Measurements from ENCODE around the gene AUTS2.
"Not testable (repeated sequence)": the region's sequence is repeated elsewhere in the genome, so short reads cannot be mapped to it uniquely, and the experiment has no call there.

AUTS2 gene

DNA sequence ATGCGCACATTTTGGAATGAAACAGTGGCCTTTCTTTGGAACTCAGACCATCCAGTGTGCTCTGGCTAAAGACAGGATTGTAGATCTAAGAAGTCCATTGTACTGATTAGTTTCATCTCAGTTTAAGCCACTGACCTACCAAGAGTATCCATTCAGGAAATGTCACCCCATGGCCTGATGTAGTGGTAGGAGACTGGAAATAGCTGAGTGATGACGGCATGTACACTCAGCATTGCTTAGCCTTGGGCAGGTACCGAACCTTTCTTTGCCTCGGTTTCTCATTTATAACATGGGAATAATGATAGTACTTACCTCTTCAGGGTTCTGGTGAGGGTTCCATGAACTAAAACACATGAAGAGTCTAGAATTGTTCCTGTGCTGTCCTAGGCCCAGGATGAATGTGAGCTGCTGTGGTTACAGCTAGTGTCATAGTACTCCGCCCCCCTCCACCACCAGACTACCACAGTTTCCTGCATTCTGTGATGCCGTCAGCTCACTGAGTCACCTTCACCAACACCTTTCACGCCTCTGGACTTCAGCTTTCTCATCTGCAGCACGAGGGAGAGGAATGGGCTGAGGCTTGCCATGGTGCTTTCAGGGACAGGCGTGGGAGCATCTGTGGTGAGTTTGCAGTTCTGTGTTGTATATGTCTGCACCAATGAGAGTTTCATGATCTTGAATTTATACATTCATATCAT, 1049.7 kb downstream of the AUTS2 start:
- DNase-seq (ENCODE audit: low read depth, low spot score) = no peak

DNA sequence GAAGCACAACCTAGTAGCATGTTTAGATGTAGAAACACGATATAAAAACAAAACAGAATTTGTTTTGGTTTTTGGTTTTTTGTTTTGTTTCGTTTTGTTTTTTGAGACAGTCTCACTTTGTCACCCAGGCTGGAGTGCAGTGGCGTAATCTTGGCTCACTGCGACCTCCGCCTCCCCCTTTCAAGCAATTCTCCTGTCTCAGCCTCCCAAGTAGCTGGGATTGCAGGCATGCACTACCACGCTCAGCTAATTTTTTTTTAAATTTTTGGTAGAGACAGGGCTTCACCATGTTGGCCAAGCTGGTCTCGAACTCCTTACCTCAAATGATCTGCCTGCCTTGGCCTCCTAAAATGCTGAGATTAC, 1050.2 kb downstream of the AUTS2 start:
- not testable (repeated sequence) for DNase-seq (ENCODE audit: low read depth, low spot score)

DNA sequence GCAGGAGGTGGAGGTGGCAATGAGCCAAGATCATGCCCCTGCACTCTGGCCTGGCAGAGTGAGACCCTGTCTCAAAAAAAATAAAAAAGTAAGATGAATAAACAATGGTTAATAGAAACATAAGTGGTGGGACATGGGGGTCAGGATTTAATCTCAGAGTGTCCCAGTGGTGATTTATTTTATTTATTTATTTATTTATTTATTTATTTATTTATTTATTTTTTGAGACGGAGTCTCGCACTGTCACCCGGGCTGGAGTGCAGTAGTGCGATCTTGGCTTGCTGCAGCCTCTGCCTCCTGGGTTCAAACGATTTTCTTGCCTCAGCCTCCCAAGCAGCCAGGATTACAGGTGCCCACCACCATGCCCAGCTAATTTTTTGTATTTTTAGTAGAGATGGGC, 1051.0 kb downstream of the AUTS2 start:
- no peak for DNase-seq (ENCODE audit: low read depth, low spot score)

DNA sequence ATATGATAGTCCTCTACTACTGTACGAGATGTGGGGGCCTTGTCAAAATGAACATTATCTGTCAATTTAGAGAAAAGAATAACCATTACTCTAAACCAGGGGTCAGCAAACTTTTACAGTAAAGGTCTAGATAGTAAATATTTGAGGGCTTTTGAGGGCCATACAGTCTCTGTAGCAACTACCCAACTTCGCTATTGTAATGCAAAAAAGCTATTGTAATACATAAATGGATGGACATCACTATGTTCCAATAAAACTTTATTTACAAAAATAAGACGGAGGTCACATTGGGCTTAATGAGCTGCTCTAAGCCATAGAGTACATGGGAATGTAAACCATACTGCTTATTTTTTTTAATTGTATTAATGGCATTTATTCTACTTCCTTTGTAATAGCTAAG, 1055.9 kb downstream of the AUTS2 start:
- DNase-seq (ENCODE audit: low read depth, low spot score) = no peak

DNA sequence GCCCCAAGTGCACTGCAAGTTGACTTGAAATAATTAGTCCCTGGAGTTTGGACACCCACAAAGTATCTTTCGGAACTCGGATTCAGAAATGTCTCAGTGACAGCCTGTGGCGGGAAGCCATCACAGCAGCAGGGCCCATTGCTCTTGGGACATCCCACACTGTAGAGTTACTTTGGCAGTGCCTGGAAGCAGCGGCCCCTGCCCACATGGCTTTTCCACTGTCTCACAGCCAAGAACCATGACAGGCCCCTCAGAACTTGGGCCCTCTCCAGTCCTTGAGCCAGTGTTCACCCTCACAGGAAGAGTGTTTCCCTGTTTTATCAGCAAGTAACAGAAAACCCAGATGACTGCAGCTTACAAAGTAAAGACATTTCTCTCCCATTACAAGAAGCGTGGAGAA, 1056.7 kb downstream of the AUTS2 start:
- no peak for DNase-seq (ENCODE audit: low read depth, low spot score)

DNA sequence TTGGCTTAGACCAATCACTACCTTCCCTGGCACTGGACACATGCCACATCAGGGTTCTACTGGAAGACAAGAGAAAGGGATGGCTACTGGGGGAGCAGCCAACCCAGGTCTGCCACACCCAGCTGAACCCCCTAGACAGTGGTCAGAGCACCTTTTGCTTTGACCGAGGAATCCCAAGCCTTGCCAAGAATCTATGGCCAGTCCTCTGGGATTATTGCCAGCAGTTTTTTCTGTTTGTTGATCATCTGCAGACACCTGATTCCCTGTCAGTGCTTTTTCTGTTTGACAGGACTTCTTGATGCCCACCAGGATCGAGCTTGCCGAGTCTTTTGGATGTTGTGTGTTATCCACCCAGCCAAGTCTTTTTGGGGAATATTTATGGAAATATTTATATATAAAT, 1057.4 kb downstream of the AUTS2 start:
- no peak for DNase-seq (ENCODE audit: low read depth, low spot score)

DNA sequence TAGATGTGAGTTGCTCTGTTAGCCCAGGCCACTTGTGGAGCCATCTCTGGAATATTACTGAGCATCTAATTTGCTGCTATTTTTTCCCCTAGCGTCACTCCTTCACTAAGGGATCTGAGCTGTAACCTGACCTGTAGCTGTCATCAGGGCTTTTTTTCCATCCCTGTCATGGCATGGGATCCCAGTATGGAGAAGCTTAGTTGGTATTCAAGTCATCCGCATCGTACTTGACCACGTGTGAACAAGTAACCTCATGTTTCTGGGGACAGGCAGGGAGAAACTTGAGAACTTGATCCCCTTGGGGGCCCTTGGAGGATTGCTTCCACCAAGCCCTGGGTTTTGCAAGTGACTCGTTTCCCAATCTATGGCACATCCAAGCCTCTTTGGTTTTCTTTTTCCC, 1059.3 kb downstream of the AUTS2 start:
- no peak for DNase-seq (ENCODE audit: low read depth, low spot score)

DNA sequence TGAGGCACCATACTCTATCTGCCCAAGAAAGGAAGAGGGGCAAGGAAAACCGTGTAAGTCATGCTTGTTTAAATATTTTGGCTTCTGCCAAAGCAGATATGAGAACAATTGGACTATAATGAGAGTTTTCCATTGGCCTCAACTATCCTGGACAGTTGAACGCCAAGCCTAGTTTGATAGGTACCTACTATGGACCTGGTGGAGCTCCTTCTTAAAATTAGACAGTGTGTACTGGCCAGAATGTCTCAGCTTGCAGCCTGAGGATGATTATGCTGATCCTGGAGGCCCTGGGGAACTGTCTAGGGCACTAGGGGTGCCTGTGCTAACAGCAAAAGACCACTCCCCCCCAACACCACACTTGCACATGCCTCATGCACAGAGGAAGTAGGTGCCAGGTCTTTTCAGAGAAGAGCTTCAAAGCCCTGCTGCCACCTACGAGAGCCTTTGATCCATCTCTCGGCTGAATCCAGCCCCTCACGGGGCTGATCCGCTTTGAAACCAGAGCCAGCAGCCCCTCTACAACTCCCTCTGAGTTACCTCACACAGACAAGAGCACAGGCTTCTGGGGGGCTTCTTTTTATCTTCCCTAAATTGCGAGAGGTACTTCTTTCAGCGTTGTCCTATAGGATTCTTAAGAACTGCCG, 1059.8 kb downstream of the AUTS2 start:
- DNase-seq (ENCODE audit: low read depth, low spot score) = no peak

DNA sequence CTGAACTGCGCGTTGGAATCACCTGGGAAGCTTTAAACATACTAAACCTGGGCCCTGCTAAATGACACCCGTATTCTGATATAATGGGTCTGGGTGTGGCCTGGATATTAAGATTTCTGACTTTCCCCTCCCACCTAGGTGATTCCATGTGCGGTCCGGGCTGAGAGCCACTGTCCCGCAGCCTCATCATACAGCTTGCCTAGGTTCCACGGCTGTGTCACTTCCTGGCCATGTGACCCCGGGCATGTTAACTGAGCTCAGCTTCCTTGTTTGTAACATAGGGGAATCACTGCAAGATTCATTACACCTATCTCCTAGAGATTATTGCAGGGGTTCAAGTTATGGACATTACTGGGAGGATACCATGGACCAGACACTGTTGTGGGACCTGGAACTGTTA, 1061.0 kb downstream of the AUTS2 start:
- DNase-seq (ENCODE audit: low read depth, low spot score) = no peak

DNA sequence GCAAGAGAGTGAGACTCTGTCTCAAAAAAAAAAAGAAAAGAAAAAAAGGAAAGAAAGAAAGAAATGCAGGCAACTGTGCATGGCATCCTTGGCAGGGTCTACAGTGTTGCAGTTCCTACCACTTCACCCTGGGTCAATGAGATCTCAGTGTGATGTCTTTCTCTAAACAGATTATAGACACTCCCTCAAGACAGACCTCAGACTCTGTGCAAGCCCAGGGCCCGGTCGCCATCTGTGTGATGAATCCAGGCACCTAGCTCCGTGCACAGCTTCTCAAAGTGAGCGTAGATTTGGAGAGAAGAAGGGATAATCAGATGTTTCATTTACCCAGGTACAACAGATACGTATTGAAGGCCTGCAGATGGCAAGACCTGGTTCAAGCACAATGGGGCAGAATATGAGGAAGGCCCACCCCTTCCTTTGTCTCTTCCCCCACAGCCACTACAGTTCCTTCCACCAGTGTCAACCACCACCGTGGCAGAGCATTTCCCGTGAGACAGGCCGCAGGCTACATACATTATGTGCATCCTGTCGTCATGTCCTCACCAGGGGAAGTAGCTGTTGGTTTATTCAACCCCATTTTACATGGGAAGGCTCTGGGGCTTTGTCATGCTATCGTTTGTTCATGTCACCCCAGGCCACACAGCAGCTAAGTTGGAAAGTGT, 1062.0 kb downstream of the AUTS2 start:
- no peak for DNase-seq (ENCODE audit: low read depth, low spot score)

DNA sequence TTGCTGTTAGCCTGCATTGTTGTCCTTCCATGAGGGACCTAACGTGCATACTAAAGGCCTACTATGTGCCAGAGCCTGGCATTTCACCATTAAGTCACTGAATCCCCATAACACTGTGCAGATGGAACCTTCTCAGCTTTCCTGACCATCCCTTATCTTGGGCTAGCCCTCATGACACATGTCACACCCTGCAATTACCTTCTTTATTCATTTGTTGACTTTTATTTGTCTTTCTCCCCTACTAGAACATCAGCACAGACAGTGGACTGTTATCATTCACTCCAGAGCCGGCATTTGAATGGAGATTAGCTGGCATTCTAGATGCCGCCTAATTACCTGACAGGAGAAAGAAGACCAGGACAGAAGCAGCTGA, 1062.5 kb downstream of the AUTS2 start:
- no peak for DNase-seq (ENCODE audit: low read depth, low spot score)

DNA sequence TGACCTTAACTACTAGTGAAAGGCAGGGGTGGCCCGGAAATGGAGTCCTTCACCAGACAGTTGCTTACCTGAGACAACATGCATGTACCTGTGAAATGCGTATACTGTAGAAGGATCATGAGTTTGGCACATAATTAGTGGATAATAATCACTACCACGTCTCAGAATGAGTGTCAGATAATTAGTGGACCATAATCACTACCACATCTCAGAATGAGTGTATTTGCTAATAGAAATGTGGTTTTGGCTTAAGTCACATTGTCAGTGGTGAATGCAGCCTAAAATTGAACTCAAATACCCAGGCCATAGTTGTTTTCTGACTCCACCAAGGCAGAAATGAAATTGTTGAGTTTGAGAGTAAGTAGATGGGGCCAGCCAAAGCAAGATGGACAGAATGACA, 1065.4 kb downstream of the AUTS2 start:
- no peak for DNase-seq (ENCODE audit: low read depth, low spot score)

DNA sequence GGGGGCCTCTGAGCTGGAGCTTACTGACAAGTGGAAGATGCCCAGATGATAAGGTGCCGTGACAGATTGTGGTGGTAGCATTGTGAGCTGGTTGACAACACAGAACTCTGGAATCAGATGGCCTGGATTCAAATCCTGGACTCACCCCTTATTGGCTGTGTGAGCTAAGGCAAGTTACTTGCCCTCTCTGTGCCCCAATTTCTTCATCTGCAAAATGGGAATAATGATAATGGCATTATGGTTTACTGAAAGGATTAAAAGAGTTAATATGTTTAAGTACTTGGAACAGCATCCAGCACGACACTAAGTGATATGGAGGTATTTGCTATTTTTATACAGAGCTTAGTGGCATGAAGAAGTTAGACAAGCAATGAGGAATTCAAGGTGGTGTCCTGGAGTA, 1067.7 kb downstream of the AUTS2 start:
- no peak for DNase-seq (ENCODE audit: low read depth, low spot score)

DNA sequence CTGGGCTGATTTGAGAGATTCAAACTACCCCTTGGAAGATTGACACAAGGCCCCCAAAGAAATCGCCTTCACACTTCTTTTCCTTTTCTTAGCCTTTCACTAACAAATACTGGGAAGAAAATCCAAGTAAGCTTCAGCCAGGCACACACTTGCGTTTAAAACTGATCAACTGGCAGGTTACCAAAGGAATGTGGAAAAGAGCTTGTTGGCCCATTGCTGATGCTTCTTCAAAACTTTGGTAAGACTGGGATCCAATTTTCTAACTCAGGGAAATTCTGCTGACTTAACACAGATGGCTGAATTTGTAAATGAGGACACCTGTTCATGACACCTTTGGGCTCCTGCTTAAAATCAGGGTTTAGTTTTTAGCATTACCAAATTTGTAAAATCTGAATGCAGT, 1069.1 kb downstream of the AUTS2 start:
- no peak for DNase-seq (ENCODE audit: low read depth, low spot score)

DNA sequence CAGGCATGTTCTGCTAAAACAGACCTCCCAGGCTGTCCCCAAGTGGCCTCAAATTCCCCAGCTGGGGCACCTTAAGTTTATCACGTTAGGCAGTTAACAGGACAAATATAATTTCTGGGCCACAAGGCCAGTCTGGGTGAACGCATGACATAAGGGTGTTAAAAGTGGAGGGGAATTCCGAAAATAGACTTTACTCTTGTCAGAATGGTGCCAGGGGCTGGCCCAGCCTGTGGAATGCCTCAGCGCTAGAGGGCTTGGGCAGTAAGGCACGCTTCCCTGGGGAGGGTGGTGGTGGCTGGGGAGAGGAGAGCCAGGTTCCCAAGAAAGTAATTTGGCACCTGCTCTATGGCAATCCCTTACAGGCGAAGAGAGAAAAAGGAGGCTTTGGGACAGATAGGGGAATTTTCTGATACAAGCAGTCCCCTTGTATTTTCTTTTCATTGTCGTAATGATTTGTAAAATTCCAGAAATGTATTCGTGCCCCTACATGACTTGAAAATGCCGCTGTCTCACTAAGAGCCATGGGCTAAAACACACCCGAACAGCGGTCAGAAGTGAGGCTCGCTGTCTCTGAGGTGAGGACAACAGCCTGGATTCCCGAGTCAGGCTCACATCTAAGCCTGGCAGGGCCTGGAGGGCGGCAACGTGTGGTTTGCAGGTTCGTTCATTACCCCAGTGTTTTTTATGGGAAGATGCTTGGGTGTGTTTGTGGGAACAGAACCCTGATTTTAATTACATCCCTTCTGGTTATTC, 1070.5 kb downstream of the AUTS2 start:
- DNase-seq (ENCODE audit: low read depth, low spot score) = no peak

DNA sequence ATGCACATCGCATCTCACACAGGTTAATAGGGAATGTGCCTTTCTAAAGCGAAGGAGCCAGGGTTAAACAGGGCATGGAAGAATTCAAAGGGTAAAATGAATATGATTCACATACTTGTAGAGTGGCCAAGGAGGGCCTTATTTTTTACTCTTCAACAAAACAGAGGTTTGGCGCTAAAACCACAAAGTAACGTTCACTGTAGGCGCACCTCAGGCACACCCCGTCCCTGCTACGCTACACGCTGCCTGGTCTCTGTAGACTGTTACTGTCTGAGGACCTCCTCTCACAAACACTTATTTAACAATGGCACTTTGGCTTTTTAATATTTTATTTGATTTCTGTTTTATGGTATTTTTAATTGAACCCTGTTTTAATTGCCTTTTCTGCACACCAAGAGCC, 1071.6 kb downstream of the AUTS2 start:
- DNase-seq (ENCODE audit: low read depth, low spot score) = no peak

DNA sequence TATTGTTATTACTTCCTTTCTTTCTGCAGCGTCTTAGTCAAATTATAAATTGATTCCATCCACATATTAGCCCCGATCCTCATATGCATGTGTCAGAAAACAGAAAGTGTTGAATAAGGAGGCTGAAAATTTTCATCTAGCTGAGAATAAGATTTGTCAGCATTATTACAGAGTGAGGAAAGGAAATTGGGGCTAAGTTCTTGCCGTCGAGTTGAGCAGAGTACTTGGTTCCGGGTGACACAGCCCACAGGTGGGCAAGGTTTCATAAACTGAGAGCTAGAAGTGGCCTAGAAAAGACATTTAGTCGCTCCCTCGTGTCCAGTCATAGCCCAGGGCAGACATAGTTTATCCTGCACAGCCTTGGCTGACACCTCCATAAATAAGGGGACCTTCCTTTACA, 1072.0 kb downstream of the AUTS2 start:
- no peak for DNase-seq (ENCODE audit: low read depth, low spot score)

DNA sequence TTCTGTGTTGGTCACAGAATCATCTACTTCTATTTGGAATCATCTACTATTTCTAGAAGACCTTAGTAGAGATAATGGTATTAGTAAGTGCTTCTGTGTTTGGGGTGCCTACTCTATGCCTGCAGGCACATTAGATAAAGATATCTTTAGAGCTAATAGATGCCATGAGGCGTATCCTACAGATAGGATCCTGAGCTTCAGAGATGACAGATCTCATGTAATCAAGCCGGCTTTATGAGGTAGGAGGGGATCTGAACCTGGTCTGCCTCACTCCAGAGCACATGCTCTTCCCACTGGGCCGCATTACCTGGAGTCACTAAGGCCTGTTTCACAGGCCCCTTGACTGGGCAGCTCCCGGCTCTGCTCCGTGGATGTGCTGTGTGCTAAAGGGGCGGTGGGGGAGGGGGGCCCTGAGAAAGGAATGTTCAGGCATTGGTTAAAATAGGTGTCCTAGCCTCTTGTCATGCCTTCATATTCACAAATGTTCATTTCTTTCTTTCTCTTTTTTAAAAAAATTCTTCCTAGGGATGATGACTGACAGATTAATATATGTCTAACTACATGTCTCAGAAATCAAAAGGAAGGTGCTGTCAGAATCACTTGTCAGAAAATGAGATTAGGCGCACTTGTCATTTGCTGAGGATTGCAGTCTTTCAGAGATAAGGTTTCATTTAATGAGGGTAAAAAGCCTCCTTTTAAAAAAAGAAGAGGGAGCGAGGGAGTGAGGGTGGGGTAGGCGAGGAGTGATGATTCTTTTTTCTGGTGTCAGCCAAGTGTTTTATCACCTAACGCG, 1075.7 kb downstream of the AUTS2 start:
- no peak for DNase-seq (ENCODE audit: low read depth, low spot score)

DNA sequence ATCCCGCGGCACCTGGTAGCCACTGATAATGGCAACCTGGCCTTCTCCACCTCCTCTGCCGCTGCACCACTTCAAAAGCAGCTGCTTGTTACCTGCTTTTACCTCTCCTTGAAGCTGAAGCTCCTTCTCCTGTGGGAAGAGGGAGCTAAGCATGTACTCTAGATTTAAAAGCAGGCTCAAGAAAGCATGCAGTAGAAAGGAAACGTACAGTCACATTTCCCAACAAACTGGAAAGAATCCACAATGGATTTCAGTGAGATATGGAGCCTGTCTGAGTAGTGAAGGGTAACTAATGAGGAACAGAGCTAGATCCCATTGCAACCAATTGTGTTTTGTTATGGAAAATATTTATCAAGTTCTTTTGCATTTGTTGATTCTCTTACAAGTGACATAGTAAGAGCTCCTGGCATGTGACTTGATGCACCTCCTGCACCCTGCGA, 1076.3 kb downstream of the AUTS2 start:
- no peak for DNase-seq (ENCODE audit: low read depth, low spot score)

DNA sequence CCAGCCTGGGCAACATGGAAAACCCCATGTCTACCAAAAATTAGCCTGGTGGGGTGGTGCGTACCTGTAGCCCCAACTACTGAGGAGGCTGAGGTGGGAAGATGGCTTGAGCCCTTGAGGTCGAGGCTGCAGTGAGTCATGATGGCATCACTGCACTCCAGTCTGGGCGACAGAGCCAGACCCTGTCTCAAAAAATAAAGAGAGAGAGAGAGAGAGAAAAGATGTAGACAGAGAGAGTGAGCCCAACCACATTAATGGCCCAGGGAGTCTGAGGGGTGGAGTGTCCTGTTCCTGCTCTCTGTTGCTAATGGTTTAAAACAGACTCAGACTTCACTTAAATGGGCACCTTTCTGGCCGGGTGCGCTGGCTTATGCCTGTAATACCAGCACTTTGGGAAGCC, 1078.0 kb downstream of the AUTS2 start:
- no peak for DNase-seq (ENCODE audit: low read depth, low spot score)

DNA sequence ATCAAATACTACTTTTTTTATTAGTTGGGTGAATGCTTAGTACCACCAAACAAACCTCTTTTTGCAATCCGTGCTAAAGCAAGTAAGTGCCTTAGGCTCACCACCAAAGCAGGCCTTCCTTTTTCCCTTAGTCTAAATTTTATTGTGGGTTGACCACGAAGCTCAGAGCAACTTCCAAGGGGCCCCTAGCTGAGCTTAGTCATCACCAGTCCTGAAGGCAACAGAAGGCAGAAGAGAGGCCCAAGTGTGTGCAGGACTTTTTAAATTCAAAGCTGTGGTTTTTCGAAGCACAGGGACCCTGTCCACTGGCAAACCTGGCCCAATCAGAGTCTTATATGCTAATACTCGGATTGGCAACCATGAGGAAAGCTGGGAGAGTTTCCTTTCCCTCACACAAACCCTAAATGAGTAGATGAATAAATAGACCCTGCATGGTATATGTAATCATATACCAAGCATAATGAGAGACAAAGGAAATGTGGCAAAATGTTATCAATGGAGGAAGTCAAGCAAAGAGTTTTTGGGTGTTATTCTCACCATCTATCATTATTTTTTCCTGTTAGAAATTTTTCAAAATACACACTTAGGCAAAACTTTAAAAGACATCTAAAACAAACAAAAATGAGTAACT, 1080.5 kb downstream of the AUTS2 start:
- no peak for DNase-seq (ENCODE audit: low read depth, low spot score)
